GM12801 (cell line): ENCODE results near the gene CFAP90.

Experiments used
- TF ChIP-seq, protein P1 (sequence below): IDR thresholded peaks from one replicate; pipeline ENCODE4 v1.5.1; 2011; ENCODE audit warnings: control low read depth; ENCODE audit not compliant: insufficient read length; ENCODE audit errors: extremely low read depth

CFAP90 gene

DNA sequence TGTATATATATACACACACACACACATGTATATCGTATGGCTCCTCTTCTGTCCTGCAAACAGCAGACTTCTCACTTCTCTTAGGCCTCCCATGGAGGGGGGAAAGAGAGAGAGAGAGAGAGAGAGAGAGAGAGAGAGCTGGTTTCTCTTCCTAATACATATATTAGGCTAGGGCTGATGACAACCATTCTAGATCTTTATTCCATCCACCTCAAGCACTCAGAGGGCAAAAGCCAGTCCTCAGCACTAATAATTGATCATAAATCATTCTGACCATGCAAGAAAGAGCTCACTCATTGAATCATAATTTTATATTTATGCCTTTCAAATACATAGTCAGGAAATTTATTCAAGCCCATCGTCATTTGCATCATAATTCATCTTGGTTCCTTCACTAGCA, 47.0 kb downstream of the CFAP90 start:
- TF ChIP-seq, protein P1, sequence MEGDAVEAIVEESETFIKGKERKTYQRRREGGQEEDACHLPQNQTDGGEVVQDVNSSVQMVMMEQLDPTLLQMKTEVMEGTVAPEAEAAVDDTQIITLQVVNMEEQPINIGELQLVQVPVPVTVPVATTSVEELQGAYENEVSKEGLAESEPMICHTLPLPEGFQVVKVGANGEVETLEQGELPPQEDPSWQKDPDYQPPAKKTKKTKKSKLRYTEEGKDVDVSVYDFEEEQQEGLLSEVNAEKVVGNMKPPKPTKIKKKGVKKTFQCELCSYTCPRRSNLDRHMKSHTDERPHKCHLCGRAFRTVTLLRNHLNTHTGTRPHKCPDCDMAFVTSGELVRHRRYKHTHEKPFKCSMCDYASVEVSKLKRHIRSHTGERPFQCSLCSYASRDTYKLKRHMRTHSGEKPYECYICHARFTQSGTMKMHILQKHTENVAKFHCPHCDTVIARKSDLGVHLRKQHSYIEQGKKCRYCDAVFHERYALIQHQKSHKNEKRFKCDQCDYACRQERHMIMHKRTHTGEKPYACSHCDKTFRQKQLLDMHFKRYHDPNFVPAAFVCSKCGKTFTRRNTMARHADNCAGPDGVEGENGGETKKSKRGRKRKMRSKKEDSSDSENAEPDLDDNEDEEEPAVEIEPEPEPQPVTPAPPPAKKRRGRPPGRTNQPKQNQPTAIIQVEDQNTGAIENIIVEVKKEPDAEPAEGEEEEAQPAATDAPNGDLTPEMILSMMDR, result no peak

DNA sequence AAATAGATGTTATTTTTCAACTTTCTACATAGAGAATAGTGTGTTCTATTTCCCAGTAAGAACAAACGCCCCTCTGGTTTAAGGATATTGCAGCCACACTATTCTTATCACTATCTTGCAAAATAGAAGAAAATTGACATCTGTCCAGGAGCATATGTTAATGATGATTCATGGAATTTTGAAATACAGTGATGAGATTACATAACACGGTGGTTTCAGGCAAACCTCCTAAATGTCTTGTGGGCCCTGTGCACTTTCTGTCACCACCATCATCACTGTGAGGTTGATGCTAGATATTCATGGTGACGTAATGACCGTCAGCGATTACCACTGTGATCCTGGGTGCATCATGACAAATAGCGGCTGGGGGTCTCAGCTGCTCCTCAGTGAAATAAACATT, 48.1 kb downstream of the CFAP90 start:
- TF ChIP-seq, protein P1, result no peak

DNA sequence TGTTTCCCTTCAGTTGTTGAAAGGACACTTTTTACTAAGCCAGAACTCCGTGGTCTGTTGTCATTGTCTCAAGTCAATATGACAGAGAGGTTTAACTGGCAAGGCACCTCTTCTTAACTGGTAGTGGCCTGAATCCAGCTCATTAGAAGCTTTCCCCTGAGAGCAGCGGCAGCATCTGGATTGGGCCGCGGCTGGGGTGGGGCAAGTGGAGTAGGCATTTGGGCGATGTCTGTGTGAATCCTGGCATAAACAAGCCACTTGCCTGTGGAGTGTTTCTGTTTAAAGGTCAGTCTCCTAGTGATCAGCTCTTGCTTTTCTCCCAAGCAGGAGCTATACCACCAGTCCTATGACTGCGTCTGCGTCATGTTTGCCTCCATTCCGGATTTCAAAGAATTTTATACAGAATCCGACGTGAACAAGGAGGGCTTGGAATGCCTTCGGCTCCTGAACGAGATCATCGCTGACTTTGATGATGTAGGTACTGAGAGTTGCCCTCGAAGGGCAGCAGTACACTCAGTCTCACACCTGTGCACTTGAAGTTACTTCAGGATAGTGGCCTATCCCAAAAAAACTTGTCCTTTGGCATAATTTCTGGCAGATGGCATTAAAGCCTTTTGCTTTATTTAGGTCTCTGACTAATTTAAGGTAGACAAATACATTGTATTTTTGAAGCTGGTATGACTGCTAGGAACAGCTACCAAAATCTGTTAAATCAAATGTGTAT, 48.9 kb downstream of the CFAP90 start:
- TF ChIP-seq, protein P1, result no peak

DNA sequence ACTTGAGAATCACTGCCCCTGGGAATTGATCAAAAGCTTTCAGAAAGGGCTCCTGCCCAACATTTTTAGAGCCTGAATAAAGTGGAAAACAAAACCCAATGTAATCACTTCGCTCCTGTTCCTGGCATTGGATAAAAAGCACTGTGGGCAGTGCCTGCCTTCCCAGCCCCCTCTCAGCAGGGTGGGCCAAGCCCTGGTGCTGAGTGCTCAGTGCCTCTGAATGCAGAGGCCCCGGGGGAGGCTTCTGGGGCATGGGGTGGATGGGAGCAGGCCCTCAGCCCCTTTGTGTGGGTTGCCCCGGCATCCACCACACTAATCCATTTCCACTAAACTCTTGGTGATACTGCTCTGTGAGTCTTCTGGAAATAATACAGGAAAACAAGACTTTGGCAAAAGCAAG, 55.6 kb downstream of the CFAP90 start:
- TF ChIP-seq, protein P1, result no peak

DNA sequence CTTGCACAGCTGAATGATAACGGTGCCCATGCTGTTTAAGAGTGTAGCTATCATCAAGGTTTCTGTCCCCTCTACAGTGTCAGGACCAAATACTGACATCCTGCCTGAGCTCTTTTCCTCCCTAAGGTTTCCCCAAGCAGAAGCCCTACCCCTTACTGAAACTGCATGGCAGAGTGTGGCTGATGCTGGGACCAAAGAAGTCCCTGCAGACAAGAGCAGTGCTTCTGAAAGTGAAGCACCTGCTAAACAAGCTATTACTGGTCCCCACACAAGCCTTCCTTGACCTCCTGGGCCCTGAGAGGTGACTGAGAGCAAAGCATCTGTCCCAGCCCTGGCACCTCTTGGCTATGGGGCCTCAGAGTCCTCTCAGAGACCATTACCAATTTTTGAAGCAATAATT, 56.1 kb downstream of the CFAP90 start:
- TF ChIP-seq, protein P1, result no peak

DNA sequence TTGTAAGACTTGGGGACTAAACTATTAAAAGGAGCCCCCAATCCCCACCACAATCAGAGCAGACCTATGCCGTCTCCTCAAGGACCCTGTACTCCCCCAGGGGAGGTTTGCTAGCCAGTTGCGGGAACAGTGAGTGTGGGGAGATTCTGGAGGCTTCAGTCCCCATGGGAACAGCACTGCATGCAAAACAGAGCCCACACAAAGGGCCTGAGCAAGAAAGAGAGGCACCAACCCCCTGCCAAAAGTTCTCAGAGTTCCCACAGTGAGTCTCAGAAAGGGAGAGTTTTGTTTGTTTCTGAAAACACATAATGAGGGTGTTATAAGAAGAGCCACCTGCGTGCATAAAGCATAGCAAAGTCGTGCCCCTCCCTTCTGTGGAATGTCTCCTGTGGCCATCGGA, 56.6 kb downstream of the CFAP90 start:
- TF ChIP-seq, protein P1, result no peak

DNA sequence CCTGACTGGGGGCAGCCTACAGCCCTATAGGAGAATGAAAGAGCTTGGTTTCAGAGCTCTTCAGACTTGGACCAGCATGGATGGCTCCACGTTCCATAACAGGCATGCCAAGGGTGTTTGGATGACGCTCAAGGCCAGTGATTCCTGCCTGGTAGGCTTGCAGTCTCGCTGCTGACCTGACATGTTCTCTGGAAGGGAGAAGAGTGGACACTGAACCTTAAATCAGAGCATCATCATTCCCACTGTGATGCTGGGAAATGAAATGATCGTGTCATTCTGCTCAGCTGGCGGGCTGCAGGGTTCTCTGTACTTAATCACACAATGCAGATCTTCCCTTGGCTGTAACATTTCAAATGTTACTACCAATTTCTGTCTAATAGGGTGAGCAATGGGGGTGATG, 57.0 kb downstream of the CFAP90 start:
- TF ChIP-seq, protein P1, result no peak
